ENCODE results near the gene TAF12. TPM values are rescaled to one million over a fixed set of nuclear protein-coding genes. Genes with fewer than 3 reads are reported as not detected.

TAF12 gene
- total RNA-seq, 1 experiment from 2014 or later = 33.9 TPM

DNA sequence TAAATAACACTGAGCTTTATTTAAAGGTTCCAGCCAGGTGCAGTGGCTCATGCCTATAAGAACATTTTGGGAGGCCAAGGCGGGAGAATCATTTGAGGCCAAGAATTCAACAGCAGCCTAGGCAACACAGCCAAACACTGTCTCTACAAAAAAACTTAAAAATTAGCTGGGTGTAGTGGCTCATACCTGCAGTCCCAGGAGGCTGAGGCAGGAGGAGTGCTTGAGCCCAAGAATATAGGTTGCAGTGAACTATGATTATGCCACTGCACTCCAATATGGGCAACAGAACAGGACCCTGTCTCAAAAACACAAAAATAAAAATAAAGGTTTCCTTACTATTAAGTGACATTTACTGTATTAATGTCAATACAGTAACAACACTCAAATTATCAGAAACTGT lies 2.1 kb downstream of the TAF12 start:
- ChIA-PET POLR2A (no interaction called here), CTCF (interaction anchor here (0.6 kb wide), 4 partner anchors 24 to 226 kb away, joined by 3 to 8 read pairs (median 4); no protein-coding TSS in a partner anchor)
- intact Hi-C loops (cut with micrococcal nuclease; ENCODE audit: unreplicated experiment) (loop anchor here (10.0 kb wide), 1 partner anchor 234 kb away; no protein-coding TSS in a partner anchor), in situ Hi-C loops (cut with HindIII; ENCODE audit: low pct_unique_long_range_greater_than_20kb, low sequenced_read_pairs) (no loop called here)
- no peak for DNase-seq (ENCODE audit: low read depth, low spot score)
- peaks cover 4% of the 10 kb centered on the region; the same call in 1 of the 2 replicates for H3K36me3 ChIP-seq (ENCODE audit: control insufficient read depth, insufficient read depth, low read length)
- BruUV-seq (replicated peaks) = no TSS peak
- no peaks in the 10 kb centered on the region for H3K27me3 ChIP-seq (ENCODE audit: control insufficient read depth, insufficient read depth, low read length)
- H3K9me3 ChIP-seq (ENCODE audit: control insufficient read depth, insufficient read depth, low read depth, low read length) = no peaks in the 10 kb centered on the region
- H3K4me3 ChIP-seq (ENCODE audit: low read depth in 2 of 2, low read length in 2 of 2) = no peak overlapping the region
- H3K4me1 ChIP-seq (ENCODE audit: control insufficient read depth, insufficient read depth, low read length) = 0 out of 2 replicates have a peak, but pooled peaks cover 3% of the 10 kb centered on the region
- H3K27ac ChIP-seq (ENCODE audit: low read length) = no peak overlapping the region
- ATAC-seq = no peak
- TF ChIP-seq SIN3A (IDR thresholded peaks at IDR 0.05; ENCODE audit: borderline replicate concordance, insufficient read depth, low read depth, low read length) = no peak
- TF ChIP-seq TCF7L2 (IDR thresholded peaks at IDR 0.05; ENCODE audit: low read depth, low read length) = no peak
- TF ChIP-seq, protein P1, sequence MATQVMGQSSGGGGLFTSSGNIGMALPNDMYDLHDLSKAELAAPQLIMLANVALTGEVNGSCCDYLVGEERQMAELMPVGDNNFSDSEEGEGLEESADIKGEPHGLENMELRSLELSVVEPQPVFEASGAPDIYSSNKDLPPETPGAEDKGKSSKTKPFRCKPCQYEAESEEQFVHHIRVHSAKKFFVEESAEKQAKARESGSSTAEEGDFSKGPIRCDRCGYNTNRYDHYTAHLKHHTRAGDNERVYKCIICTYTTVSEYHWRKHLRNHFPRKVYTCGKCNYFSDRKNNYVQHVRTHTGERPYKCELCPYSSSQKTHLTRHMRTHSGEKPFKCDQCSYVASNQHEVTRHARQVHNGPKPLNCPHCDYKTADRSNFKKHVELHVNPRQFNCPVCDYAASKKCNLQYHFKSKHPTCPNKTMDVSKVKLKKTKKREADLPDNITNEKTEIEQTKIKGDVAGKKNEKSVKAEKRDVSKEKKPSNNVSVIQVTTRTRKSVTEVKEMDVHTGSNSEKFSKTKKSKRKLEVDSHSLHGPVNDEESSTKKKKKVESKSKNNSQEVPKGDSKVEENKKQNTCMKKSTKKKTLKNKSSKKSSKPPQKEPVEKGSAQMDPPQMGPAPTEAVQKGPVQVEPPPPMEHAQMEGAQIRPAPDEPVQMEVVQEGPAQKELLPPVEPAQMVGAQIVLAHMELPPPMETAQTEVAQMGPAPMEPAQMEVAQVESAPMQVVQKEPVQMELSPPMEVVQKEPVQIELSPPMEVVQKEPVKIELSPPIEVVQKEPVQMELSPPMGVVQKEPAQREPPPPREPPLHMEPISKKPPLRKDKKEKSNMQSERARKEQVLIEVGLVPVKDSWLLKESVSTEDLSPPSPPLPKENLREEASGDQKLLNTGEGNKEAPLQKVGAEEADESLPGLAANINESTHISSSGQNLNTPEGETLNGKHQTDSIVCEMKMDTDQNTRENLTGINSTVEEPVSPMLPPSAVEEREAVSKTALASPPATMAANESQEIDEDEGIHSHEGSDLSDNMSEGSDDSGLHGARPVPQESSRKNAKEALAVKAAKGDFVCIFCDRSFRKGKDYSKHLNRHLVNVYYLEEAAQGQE (IDR thresholded peaks at IDR 0.05; ENCODE audit: insufficient read depth in 1 of 2, low read depth in 2 of 2, low read length in 1 of 2) = no peak
- no peak for TF ChIP-seq POLR2AphosphoS5 (IDR thresholded peaks at IDR 0.05; ENCODE audit: low read depth, low read length)
- TF ChIP-seq, protein P2, sequence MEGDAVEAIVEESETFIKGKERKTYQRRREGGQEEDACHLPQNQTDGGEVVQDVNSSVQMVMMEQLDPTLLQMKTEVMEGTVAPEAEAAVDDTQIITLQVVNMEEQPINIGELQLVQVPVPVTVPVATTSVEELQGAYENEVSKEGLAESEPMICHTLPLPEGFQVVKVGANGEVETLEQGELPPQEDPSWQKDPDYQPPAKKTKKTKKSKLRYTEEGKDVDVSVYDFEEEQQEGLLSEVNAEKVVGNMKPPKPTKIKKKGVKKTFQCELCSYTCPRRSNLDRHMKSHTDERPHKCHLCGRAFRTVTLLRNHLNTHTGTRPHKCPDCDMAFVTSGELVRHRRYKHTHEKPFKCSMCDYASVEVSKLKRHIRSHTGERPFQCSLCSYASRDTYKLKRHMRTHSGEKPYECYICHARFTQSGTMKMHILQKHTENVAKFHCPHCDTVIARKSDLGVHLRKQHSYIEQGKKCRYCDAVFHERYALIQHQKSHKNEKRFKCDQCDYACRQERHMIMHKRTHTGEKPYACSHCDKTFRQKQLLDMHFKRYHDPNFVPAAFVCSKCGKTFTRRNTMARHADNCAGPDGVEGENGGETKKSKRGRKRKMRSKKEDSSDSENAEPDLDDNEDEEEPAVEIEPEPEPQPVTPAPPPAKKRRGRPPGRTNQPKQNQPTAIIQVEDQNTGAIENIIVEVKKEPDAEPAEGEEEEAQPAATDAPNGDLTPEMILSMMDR (IDR thresholded peaks at IDR 0.05) = no peak

DNA sequence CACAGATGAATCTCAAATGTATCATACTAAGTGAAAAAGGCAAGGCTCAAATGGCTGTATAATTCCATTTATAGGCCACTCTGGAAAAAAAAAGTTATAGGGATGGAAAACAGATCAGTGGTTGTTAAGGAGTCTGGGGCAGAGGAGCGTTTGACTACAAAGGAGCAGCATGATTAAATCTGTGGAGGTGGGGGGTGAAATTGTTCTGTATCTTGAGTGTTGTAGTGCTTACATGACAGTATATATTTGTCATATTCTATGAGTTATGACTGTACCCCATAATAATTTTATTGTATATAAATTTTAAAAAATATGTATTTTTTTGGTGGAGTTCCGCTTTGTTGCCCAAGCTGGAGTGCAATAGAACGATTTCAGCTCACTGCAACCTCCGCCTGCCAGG lies 10.3 kb downstream of the TAF12 start:
- CTCF ChIA-PET = no interaction called here
- POLR2A ChIA-PET = no interaction called here
- no peak overlapping the region for H3K27ac ChIP-seq (ENCODE audit: low read length)

More for the DNA sequence above, 10.3 kb downstream of the TAF12 start:
- Histone ChIP-seq H3K9me3 (ENCODE audit: control insufficient read depth, insufficient read depth, low read depth, low read length) (no peaks in the 10 kb centered on the region), H3K4me1 (ENCODE audit: control insufficient read depth, insufficient read depth, low read length) (no peaks in the 10 kb centered on the region), H3K27me3 (ENCODE audit: control insufficient read depth, insufficient read depth, low read length) (no peaks in the 10 kb centered on the region), H3K4me3 (ENCODE audit: low read depth in 2 of 2, low read length in 2 of 2) (no peak overlapping the region), H3K36me3 (ENCODE audit: control insufficient read depth, insufficient read depth, low read length) (no peaks in the 10 kb centered on the region)
- ATAC-seq (no peak), DNase-seq (ENCODE audit: low read depth, low spot score) (no peak)
- no TSS peak for BruUV-seq (replicated peaks)
- intact Hi-C loops (cut with micrococcal nuclease; ENCODE audit: unreplicated experiment) = no loop called here
- TF ChIP-seq SIN3A (IDR thresholded peaks at IDR 0.05; ENCODE audit: borderline replicate concordance, insufficient read depth, low read depth, low read length) = no peak
- TF ChIP-seq POLR2AphosphoS5 (IDR thresholded peaks at IDR 0.05; ENCODE audit: low read depth, low read length) = no peak
- TF ChIP-seq TCF7L2 (IDR thresholded peaks at IDR 0.05; ENCODE audit: low read depth, low read length) = no peak
- TF ChIP-seq, protein P2 (IDR thresholded peaks at IDR 0.05) = no peak
- TF ChIP-seq, protein P1 (IDR thresholded peaks at IDR 0.05; ENCODE audit: insufficient read depth in 1 of 2, low read depth in 2 of 2, low read length in 1 of 2) = no peak
- in situ Hi-C loops (cut with HindIII; ENCODE audit: low pct_unique_long_range_greater_than_20kb, low sequenced_read_pairs) = no loop called here

Data from Panc1 (cell line).